HEK293 (cell line): ENCODE data around the gene C5orf46.

Source experiments
- GLIS1 ChIP-seq: fragments of 450-650 bp; formaldehyde crosslinking; IDR thresholded peaks from 2 replicates; pipeline ENCODE4 v1.5.1; 2016; ENCODE audit warnings: missing biosample characterization, missing genetic modification characterization
- GLIS2 ChIP-seq: fragments of 450-650 bp; formaldehyde crosslinking; IDR thresholded peaks from 2 replicates; pipeline ENCODE4 v1.5.1; 2016; ENCODE audit warnings: missing biosample characterization, missing genetic modification characterization
- SP2 ChIP-seq: fragments of 450-650 bp; formaldehyde crosslinking; IDR thresholded peaks from 2 replicates; pipeline ENCODE4 v1.5.1; 2016; ENCODE audit warnings: missing biosample characterization, missing genetic modification characterization
- ZIC2 ChIP-seq: fragments of 450-650 bp; formaldehyde crosslinking; IDR thresholded peaks from 2 replicates; pipeline ENCODE4 v1.5.1; 2016; ENCODE audit warnings: missing biosample characterization, missing genetic modification characterization
- ZNF114 ChIP-seq: fragments of 450-650 bp; formaldehyde crosslinking; IDR thresholded peaks from 2 replicates; pipeline ENCODE4 v1.5.0; 2017; ENCODE audit warnings: missing biosample characterization, missing genetic modification characterization
- ZNF324 ChIP-seq: fragments of 450-650 bp; formaldehyde crosslinking; IDR thresholded peaks from 2 replicates; pipeline ENCODE4 v1.5.1; 2016; ENCODE audit warnings: missing biosample characterization, missing genetic modification characterization
- ZNF561 ChIP-seq: fragments of 450-650 bp; IDR thresholded peaks from 2 replicates; pipeline ENCODE4 v1.5.1; 2018; ENCODE audit warnings: missing biosample characterization, missing genetic modification characterization, borderline replicate concordance
- ZNF654 ChIP-seq: fragments of 450-650 bp; formaldehyde crosslinking; IDR thresholded peaks from 2 replicates; pipeline ENCODE4 v1.5.1; 2016; ENCODE audit warnings: low read depth, missing biosample characterization, missing genetic modification characterization
- ZNF830 ChIP-seq: fragments of 450-650 bp; IDR thresholded peaks from 2 replicates; pipeline ENCODE4 v1.5.0; 2018; ENCODE audit warnings: missing biosample characterization, missing genetic modification characterization, low read depth, mild to moderate bottlenecking, moderate library complexity
- TF ChIP-seq, protein P1 (sequence below): fragments of 450-650 bp; formaldehyde crosslinking; IDR thresholded peaks from 2 replicates; pipeline ENCODE4 v1.5.1; 2016; ENCODE audit warnings: missing biosample characterization, missing genetic modification characterization
- TF ChIP-seq, protein P2 (sequence below): fragments of 450-650 bp; formaldehyde crosslinking; IDR thresholded peaks from 2 replicates; pipeline ENCODE4 v1.5.1; 2016; ENCODE audit warnings: missing biosample characterization, missing genetic modification characterization, low read depth
- TF ChIP-seq, protein P3 (sequence below): IDR thresholded peaks from 2 replicates; pipeline ENCODE4 v1.6.1; 2011; ENCODE audit warnings: mild to moderate bottlenecking, low read depth, low read length, borderline replicate concordance
- TF ChIP-seq, protein P4 (sequence below): sonication (generic); formaldehyde crosslinking; IDR thresholded peaks from 2 replicates; pipeline ENCODE4 v1.8.1; 2022; ENCODE audit warnings: mild to moderate bottlenecking, moderate library complexity, missing genetic modification reagents

DNA sequence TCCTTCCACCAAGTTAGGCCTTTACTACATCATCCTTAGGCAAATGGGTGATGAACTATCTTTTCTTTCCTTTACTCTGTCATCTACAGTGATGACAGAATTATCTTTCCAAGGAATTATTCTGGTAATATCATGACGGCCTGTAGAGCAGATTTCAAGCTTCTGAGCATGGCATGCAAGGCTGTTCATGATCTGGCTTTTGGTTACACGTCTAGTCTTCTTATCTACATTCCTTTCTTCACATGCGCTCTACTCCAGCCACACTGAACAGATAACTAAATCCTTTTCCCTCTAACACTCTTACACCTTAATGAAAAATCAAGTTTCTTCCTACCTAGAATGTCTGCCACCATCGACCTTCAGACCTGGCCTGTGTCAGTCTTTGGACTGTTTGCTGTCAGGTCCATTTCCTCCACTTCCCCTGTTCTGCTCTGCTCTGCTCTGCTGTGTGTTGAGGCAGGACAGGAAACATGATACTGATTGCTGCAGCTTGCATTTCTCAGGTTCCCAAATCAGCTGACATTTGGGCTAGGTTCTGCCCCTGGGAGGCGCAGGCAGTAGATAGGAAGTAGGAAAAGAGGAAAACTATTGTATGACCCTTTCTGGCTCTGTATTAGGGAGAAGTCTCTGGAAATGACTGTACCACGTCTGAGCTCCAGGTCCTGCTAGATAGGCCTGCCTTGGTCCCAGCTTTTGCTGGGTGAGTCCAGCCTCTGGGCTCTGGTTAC, 23.6 kb downstream of the C5orf46 start:
- TF ChIP-seq ZNF654 (tag by site-specific recombination) = no peak
- TF ChIP-seq SP2 = no peak
- TF ChIP-seq, protein P1, sequence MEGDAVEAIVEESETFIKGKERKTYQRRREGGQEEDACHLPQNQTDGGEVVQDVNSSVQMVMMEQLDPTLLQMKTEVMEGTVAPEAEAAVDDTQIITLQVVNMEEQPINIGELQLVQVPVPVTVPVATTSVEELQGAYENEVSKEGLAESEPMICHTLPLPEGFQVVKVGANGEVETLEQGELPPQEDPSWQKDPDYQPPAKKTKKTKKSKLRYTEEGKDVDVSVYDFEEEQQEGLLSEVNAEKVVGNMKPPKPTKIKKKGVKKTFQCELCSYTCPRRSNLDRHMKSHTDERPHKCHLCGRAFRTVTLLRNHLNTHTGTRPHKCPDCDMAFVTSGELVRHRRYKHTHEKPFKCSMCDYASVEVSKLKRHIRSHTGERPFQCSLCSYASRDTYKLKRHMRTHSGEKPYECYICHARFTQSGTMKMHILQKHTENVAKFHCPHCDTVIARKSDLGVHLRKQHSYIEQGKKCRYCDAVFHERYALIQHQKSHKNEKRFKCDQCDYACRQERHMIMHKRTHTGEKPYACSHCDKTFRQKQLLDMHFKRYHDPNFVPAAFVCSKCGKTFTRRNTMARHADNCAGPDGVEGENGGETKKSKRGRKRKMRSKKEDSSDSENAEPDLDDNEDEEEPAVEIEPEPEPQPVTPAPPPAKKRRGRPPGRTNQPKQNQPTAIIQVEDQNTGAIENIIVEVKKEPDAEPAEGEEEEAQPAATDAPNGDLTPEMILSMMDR = no peak
- no peak for TF ChIP-seq ZIC2 (tag by site-specific recombination)
- TF ChIP-seq ZNF561 = no peak
- TF ChIP-seq GLIS2 (tag by site-specific recombination) = no peak
- TF ChIP-seq ZNF324 = no peak
- TF ChIP-seq GLIS1 = no peak
- TF ChIP-seq, protein P2, sequence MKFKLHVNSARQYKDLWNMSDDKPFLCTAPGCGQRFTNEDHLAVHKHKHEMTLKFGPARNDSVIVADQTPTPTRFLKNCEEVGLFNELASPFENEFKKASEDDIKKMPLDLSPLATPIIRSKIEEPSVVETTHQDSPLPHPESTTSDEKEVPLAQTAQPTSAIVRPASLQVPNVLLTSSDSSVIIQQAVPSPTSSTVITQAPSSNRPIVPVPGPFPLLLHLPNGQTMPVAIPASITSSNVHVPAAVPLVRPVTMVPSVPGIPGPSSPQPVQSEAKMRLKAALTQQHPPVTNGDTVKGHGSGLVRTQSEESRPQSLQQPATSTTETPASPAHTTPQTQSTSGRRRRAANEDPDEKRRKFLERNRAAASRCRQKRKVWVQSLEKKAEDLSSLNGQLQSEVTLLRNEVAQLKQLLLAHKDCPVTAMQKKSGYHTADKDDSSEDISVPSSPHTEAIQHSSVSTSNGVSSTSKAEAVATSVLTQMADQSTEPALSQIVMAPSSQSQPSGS (tag by site-specific recombination) = no peak
- TF ChIP-seq, protein P3, sequence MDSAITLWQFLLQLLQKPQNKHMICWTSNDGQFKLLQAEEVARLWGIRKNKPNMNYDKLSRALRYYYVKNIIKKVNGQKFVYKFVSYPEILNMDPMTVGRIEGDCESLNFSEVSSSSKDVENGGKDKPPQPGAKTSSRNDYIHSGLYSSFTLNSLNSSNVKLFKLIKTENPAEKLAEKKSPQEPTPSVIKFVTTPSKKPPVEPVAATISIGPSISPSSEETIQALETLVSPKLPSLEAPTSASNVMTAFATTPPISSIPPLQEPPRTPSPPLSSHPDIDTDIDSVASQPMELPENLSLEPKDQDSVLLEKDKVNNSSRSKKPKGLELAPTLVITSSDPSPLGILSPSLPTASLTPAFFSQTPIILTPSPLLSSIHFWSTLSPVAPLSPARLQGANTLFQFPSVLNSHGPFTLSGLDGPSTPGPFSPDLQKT = no peak
- TF ChIP-seq, protein P4, sequence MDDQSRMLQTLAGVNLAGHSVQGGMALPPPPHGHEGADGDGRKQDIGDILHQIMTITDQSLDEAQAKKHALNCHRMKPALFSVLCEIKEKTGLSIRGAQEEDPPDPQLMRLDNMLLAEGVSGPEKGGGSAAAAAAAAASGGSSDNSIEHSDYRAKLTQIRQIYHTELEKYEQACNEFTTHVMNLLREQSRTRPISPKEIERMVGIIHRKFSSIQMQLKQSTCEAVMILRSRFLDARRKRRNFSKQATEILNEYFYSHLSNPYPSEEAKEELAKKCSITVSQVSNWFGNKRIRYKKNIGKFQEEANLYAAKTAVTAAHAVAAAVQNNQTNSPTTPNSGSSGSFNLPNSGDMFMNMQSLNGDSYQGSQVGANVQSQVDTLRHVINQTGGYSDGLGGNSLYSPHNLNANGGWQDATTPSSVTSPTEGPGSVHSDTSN (CRISPR knock-in tag) = no peak
- no peak for TF ChIP-seq ZNF830 (tag by site-specific recombination)
- no peak for TF ChIP-seq ZNF114 (tag by site-specific recombination)
